ENCODE measurements around the gene WNT2. TPM values are rescaled to one million over a fixed set of nuclear protein-coding genes. Genes with fewer than 3 reads are reported as not detected.
"Not testable (repeated sequence)": the region's sequence is repeated elsewhere in the genome, so short reads cannot be mapped to it uniquely, and the experiment has no call there.

Gene WNT2
- total RNA-seq, 1 donor from 2014 or later = not detected

- ATAC-seq = no peak
These were observed 20.5 kb downstream of the WNT2 start for GRCh38 chr7:117302396-117302795.

DNA sequence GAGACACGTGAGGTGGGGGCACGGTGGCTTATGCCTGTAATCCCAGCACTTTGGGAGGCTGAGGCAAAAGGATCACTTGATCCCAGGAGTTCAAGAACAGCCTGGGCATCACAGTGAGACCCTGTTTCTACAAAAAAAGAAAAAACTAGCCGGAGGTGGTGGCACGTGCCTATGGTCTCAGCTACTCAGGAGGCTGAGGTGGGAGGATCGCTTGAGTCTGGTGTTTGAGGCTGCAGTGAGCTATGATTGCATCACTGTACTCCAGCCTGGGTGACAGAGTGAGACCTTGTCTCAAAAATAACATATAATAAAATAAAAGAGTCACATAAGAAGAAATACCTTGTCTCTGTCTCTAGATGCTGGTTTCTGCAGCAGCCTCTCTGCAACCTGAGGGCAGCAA, 22.4 kb downstream of the WNT2 start:
- not testable (repeated sequence) for ATAC-seq

DNA sequence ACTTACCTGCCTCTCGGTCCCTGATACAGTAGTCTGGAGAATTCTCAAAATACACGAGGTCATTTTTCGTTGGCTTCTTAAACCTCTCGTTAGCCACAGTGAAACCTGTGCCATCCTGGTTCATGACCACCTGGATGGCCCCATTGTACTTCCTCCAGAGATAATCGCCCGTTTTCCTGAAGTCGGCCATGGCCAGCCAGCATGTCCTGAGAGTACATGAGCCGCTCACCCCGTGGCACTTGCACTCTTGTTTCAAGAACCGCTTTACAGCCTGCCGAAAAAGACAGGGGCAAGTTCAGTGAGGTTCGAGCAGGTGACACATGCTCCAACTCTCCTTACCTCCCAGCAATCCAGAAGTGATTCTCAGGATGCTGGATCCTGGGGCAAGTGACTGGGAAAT, 25.3 kb downstream of the WNT2 start:
- no peak for ATAC-seq

GRCh38 chr7:117296066-117296465, 26.8 kb downstream of the WNT2 start:
- no peak for ATAC-seq

DNA sequence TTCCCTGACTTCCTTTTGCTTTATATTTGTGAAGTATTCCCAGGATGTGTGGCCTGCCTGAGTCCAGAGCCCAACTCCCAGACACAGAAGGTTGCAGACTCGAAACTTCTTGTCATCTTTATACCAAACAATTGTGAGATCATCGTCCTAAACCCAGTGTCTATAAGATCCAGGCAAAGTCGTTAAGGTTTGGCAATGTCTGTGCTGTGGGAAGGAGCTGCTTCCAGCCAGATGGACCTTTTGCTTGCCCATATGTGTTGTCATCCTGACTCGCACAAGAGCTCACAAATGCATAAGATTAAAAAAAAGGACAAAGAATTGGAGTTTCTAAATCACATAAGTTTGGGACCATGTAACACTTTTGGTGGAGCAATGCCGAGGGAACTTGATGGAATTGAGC, 37.0 kb downstream of the WNT2 start:
- no peak for ATAC-seq

DNA sequence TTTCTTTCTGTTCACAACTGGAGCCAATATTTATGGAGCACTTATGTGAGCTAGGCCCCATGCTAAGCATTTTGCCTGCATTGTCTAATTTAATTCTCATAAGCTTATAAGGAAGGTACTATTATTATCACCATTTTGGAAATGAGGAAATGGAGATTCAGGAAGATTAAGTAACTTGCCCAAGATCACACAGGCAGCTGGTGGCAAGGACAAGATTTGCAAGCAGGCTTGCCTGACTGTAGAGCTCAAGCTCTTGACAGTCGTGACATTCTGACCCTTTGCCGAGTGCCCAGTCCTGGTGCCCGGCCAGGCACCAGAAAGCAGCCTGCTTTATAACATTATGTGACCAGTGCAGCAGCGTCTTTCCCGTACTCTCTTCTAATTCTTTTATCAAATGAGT, 38.2 kb downstream of the WNT2 start:
- no peak for ATAC-seq

GRCh38 chr7:117283779-117284178, 39.1 kb downstream of the WNT2 start:
- ATAC-seq = no peak

DNA sequence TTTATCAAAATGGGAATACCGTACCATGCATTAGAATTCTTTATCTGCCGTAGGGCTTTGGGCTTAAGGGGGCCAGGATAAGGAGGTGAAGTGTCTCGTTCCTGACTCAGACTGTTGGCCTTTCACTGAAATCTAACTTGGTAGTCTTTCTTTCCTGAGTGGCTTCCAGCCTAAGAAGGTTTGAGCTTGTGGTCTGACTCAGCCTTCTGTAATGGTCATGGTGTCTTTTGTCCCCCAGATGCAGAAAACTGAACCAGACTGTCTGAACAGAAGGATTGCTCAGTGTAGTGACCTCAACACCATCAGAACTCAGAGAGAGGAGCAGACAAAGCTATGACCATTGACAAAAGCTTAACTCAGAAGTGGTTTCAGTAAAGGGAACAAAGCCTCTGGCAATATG, 39.5 kb downstream of the WNT2 start:
- no peak for ATAC-seq

GRCh38 chr7:117282239-117282812, 40.5 kb downstream of the WNT2 start:
- ATAC-seq = no peak

GRCh38 chr7:117281562-117281961, 41.3 kb downstream of the WNT2 start:
- ATAC-seq = peak; percentile 89

- ATAC-seq = no peak
These were observed 42.8 kb downstream of the WNT2 start for GRCh38 chr7:117279931-117280557.

DNA sequence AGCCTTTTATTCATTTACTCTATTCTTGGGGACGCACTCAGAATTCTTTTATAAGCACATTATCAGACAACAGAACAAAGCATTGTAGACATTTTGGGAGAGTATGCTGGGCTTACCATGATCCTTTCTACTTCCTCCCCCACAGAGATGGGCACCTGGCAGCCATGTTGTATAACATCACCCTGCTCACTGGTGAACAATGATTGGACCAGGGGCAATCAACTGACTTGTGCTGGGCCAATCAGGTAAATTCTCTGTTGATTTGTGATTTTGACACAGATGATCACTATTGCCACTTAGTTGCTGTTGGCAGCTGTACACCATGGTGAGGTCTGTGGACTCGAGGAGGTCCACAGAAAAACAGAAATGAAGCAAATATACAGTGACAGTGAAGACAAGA, 43.7 kb downstream of the WNT2 start:
- no peak for ATAC-seq

GRCh38 chr7:117278040-117278439, 44.8 kb downstream of the WNT2 start:
- ATAC-seq = no peak

- ATAC-seq = no peak
These were observed 45.3 kb downstream of the WNT2 start for GRCh38 chr7:117277576-117277975.

- no peak for ATAC-seq
These were observed 47.9 kb downstream of the WNT2 start for GRCh38 chr7:117274951-117275350.

DNA sequence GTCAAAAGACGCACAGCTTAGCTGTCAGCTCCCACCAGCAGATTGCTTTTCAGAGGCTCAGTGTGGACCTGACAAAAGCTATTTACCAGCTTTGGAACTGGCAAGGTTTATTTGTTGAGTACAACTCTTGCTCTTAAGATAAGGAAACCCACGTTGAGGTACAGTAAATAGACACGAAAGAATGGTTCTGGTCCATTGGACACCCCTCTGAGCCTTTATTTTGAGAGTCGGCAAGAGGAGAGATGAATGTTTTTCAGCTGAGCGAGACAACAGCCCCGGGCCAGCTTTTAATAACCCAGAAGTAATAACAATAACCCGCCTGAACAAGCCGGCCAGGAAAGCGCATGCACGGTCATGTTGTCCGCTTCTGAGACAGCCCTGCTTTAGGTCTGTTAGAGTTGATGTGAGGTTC, 49.0 kb downstream of the WNT2 start:
- peak; percentile 79 for ATAC-seq

GRCh38 chr7:117273325-117273724, 49.5 kb downstream of the WNT2 start:
- no peak for ATAC-seq

DNA sequence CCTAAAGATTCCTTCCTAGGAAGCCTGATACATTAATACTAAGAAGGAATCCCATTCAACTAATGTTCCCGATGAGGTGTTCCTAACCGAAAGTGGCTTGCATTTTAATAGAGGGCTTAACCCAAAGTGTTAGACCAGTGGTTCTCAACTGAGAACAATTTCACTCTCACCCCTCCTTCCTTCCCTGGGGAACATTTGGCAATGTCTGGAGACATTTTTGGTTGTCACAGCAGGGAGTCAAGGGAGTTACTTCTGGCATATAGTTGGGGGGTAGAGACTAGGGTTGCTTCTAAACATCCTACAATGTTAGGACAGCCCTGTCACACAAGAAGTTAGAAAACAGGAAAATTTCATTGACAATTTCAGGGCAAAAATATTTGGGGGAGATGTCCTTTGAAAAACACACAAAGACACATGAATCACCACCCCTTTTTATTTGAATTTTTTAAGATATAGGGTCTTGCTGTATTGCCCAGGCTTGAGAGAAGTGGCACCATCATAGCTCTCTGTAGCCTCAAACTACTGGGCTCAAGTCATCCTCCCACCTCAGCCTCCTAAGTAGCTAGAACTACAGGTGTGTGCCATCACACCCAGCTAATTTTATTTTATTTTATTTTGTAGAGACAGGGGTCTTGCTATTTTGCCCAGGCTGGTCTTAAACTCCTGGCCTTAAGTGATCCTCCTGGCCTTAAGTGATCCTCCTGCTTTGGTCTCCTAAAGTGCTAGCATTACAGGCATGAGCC, 50.7 kb downstream of the WNT2 start:
- ATAC-seq = no peak

DNA sequence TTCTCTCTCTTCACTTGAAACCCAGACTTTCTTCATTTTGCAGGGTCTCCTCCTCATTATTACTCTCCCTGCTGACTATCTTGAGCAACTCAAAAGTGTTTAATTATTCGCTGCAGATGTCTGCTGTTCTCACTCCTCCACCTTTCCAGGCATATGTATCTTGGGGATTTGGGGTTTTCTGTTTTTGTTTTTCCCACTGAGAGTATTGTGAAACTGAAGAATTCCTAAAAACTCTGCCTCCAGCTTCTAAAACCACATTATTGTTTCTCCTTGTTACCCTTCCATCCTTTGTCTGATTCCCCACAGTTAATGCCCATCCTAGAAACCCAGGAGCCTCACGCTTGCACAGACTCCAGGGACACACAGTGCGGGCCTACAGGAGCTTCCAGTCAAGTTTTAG, 51.3 kb downstream of the WNT2 start:
- ATAC-seq = no peak

GRCh38 chr7:117270371-117270770, 52.5 kb downstream of the WNT2 start:
- ATAC-seq = no peak

DNA sequence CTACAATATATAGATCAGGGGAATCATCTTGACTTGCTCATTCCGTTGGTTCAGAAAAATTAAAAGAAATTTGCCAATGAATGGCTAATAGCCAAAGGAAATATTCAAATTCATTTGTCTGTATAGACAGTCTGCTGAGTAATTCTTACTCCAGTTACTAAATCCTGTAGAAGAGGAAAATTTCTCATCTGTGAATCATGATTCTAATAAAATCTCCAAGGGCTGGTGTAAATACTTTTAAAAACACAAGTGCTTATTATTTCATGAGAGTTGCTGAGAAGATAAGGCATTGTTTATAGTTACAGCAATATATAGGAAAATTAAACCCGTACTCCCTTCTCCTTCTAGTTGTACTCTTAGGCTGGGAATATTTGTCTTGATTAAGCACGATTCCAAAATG, 53.0 kb downstream of the WNT2 start:
- ATAC-seq = no peak

DNA sequence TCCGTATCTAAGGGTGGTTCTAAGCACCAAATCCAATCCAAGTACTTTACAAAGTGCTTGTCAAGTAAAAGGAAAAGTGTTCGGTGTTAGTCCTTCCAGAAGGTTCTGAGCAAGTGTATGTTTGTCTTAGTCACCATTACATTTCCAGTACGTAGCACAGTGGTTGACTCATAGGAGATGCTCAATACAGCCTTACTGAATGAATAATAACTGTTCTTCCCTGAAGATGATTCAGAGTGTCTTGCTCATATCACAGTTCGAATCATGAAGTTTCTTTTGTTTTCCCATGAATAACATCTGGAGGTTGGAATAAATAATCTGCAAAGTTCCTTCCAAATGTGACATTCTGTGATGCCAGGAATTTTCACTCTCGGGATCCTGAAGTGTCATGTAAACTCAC, 53.4 kb downstream of the WNT2 start:
- peak; percentile 97 for ATAC-seq

DNA sequence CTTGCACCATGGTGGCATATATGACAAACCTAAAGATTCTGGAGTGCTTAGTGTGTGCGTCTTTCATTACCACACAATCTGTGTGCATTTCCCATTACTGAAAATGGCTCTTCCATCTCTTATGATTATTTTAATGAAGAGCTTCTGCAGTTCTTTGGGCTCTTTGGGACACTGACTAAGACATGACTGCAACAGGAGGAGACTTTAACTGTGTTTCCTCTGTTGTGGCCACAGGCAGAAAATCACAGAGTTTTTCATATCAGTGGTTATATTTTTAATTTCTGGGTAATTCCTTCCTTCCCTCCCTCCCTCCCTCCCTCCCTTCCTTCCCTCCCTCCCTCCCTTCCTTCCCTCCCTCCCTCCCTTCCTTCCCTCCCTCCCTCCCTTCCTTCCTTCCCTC, 58.1 kb downstream of the WNT2 start:
- no peak for ATAC-seq

GRCh38 chr7:117262546-117262945, 60.3 kb downstream of the WNT2 start:
- no peak for ATAC-seq
